ENCODE results near the gene SLC5A8. TPM values are rescaled to one million over a fixed set of nuclear protein-coding genes. Genes with fewer than 3 reads are reported as not detected.
"Not testable (repeated sequence)": the region's sequence is repeated elsewhere in the genome, so short reads cannot be mapped to it uniquely, and the experiment has no call there.

SLC5A8 gene
- total RNA-seq, 2 experiments from 2014 or later, result not detected

DNA sequence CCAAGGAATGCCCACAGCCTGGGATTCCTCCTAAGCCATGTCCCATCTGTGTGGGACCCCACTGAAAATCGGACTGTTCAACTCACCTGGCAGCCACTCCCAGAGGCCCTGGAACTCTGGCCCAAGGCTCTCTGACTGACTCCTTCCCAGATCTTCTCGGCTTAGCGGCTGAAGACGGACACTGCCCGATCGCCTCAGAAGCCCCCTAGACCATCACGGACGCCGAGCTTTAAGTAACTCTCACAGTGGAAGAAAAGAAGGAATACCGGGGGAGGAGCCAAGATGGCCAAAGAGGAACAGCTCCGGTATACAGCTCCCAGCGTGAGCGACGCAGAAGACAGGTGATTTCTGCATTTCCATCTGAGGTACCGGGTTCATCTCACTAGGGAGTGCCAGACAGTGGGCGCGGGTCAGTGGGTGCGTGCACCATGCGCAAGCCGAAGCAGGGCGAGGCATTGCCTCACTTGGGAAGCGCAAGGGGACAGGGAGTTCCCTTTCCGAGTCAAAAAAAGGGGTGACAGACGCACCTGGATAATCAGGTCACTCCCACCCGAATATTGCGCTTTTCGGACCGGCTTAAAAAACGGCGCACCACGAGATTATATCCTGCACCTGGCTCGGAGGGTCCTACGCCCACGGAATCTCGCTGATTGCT, 64.1 kb downstream of the SLC5A8 start:
- not testable (repeated sequence) for ATAC-seq, H3K27ac Mint-ChIP-seq

DNA sequence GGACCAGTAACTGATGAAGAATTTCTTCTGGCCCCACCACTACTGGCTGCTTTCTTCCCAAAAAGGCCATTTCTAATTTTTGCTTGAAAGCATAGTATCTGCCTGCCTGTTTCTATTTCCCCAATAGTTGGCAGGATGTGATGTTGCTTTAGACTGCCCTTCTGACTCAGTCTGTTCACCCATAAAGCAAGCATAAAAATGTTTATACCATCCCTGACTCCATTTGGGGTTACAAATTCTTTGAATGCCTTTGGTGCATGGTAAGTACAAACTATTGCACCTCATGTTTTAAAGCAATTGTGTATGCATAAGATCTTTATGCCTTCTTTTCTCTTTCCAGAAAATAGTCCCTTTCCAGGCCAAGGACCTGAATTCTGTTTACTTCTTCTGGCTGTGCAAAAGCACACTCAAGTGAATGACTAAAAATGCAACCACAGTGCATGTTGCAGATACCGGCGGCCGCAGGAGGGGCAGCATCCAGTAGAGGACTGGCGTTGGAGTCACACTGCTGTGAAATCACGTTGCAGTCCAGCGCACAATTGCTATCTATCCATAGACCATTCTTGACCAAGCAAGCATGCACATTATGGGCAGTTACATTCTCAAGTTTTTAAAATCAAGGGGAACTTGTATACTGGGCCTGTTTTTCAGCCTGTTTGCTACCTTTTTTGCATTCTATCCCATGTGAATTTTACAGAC, 82.4 kb downstream of the SLC5A8 start:
- H3K27me3 Mint-ChIP-seq (ENCODE audit: low read depth), result no peaks in the 10 kb centered on the region
- H3K4me3 Mint-ChIP-seq, result no peak overlapping the region
- H3K9me3 Mint-ChIP-seq (ENCODE audit: insufficient read depth), result no peaks in the 10 kb centered on the region
- no peak overlapping the region for H3K27ac Mint-ChIP-seq
- POLR2A ChIA-PET, result no interaction called here
- DNase-seq (no peak), ATAC-seq (no peak)
- H3K36me3 Mint-ChIP-seq (ENCODE audit: low read depth), result no peaks in the 10 kb centered on the region
- no peaks in the 10 kb centered on the region for H3K4me1 Mint-ChIP-seq (ENCODE audit: low read depth)
- CTCF ChIA-PET, result no interaction called here

More for the DNA sequence above, 64.1 kb downstream of the SLC5A8 start:
- H3K27me3 Mint-ChIP-seq (ENCODE audit: low read depth); H3K9me3 Mint-ChIP-seq (ENCODE audit: insufficient read depth); H3K4me1 Mint-ChIP-seq (ENCODE audit: low read depth); POLR2A ChIA-PET; H3K4me3 Mint-ChIP-seq; CTCF ChIA-PET; DNase-seq; H3K36me3 Mint-ChIP-seq (ENCODE audit: low read depth): not testable (repeated sequence)

DNA sequence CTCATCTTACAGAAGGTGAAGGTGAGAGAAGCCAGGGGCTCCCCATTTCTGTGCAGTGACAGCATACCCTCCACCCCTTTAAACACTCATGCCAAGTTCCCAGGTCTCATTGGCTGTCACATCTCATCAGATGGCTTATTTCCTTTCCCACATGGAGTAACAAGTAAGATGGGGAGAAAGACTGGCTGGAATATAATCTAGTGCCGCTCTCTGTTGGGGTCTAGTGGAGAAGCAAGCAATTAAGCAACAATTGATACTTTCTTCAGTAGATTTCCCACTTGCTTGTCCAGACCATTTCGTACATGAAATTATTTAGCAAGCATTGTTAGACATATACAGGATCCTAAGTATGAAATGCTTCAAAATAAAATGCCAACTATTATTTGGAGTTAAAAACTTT, 92.2 kb downstream of the SLC5A8 start:
- ChIA-PET CTCF (no interaction called here), POLR2A (no interaction called here)
- no peak for DNase-seq
- Mint-ChIP-seq H3K27me3 (ENCODE audit: low read depth) (no peaks in the 10 kb centered on the region), H3K4me1 (ENCODE audit: low read depth) (no peaks in the 10 kb centered on the region), H3K27ac (no peak overlapping the region), H3K36me3 (ENCODE audit: low read depth) (no peaks in the 10 kb centered on the region), H3K4me3 (no peak overlapping the region), H3K9me3 (ENCODE audit: insufficient read depth) (peaks cover 4% of the 10 kb centered on the region)
- ATAC-seq, result no peak

DNA sequence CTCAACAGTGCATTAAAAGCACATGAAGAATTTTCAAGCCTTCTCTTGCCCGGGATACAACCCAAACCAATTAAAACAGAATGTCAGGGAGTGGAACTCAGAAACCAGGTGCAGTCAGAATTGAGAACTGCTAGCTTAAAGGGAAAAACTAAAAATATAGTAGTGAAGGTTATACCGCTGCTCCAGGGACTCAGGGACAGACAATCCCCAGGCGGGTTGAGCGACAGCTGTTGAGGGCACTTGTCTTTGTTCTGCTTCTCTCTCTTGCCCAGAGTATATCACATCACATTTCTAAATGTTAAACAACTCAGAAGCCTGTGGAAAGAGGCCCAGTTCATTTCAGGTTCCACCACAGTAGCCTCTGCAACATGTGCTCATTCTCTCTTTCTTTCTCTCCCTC, 93.1 kb downstream of the SLC5A8 start:
- H3K36me3 Mint-ChIP-seq (ENCODE audit: low read depth), result no peaks in the 10 kb centered on the region
- H3K4me1 Mint-ChIP-seq (ENCODE audit: low read depth), result no peaks in the 10 kb centered on the region
- DNase-seq (no peak), ATAC-seq (no peak)
- no peaks in the 10 kb centered on the region for H3K27me3 Mint-ChIP-seq (ENCODE audit: low read depth)
- H3K9me3 Mint-ChIP-seq (ENCODE audit: insufficient read depth), result peaks cover 4% of the 10 kb centered on the region
- ChIA-PET CTCF (no interaction called here), POLR2A (no interaction called here)
- no peak overlapping the region for H3K27ac Mint-ChIP-seq
- no peak overlapping the region for H3K4me3 Mint-ChIP-seq

DNA sequence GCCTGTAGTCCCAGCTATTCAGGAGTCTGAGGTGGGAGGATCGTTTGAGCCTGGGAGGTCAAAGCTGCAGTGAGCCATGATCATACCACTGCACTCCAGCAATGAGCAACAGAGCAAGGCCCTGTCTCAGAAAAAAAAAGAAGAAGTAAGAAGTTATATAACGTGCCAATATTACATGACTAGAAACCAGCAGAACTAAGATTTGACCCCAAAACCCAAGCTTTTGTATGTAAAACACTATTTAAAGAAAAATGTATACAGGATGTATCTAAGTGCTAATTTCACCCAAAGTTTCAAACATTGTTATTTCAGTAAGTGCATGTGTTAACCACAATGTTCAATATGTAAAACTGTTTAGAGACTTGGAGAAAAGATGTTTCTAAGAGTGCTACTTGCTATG, 94.7 kb downstream of the SLC5A8 start:
- ATAC-seq (no peak), DNase-seq (no peak)
- Mint-ChIP-seq H3K4me1 (ENCODE audit: low read depth) (no peaks in the 10 kb centered on the region), H3K27ac (no peak overlapping the region), H3K27me3 (ENCODE audit: low read depth) (no peaks in the 10 kb centered on the region), H3K36me3 (ENCODE audit: low read depth) (no peaks in the 10 kb centered on the region), H3K4me3 (no peak overlapping the region), H3K9me3 (ENCODE audit: insufficient read depth) (no peaks in the 10 kb centered on the region)
- ChIA-PET POLR2A (no interaction called here), CTCF (no interaction called here)

DNA sequence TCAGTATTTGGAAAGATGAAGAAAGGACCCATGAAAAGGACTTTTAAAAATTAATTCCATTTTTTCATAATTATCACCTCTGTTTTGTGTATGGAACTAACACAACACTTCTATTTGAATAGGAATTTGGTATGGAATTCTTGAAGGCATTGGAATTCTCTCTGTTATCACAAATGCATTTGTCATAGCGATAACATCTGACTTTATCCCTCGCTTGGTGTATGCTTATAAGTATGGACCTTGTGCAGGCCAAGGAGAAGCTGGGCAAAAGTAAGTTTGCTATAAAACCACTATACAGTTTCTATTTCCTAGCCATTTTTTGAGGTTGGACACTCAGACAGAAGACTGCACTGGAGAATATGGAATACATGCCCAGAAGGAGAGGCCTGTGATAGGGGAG, 98.6 kb downstream of the SLC5A8 start:
- H3K4me3 Mint-ChIP-seq, result no peak overlapping the region
- POLR2A ChIA-PET, result no interaction called here
- no peaks in the 10 kb centered on the region for H3K4me1 Mint-ChIP-seq (ENCODE audit: low read depth)
- no peaks in the 10 kb centered on the region for H3K36me3 Mint-ChIP-seq (ENCODE audit: low read depth)
- H3K27ac Mint-ChIP-seq, result no peak overlapping the region
- CTCF ChIA-PET, result no interaction called here
- H3K27me3 Mint-ChIP-seq (ENCODE audit: low read depth), result no peaks in the 10 kb centered on the region
- H3K9me3 Mint-ChIP-seq (ENCODE audit: insufficient read depth), result no peaks in the 10 kb centered on the region
- no peak for DNase-seq
- no peak for ATAC-seq

DNA sequence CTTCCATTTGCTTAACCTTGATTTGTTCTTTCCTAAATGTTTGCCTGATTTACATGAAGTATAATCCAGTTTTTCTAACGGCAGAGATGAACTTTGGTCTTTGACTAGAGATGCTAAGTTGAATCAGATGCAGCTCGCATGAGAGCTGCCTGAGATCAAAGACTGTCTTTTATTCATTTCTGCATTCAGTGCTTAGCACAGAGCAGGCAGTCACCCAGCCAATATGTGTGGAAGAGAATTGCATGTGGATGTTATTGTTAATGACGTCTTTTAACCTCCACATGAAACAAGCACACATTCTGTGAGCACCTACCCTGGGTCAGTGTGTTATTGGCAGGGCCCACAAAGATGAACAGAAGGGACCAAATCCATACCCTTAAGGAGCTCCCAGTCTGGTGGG, 99.2 kb downstream of the SLC5A8 start:
- ChIA-PET POLR2A (no interaction called here), CTCF (no interaction called here)
- no peaks in the 10 kb centered on the region for H3K27me3 Mint-ChIP-seq (ENCODE audit: low read depth)
- H3K4me3 Mint-ChIP-seq, result no peak overlapping the region
- no peaks in the 10 kb centered on the region for H3K4me1 Mint-ChIP-seq (ENCODE audit: low read depth)
- H3K27ac Mint-ChIP-seq, result no peak overlapping the region
- DNase-seq, result no peak
- H3K9me3 Mint-ChIP-seq (ENCODE audit: insufficient read depth), result no peaks in the 10 kb centered on the region
- no peak for ATAC-seq
- no peaks in the 10 kb centered on the region for H3K36me3 Mint-ChIP-seq (ENCODE audit: low read depth)

DNA sequence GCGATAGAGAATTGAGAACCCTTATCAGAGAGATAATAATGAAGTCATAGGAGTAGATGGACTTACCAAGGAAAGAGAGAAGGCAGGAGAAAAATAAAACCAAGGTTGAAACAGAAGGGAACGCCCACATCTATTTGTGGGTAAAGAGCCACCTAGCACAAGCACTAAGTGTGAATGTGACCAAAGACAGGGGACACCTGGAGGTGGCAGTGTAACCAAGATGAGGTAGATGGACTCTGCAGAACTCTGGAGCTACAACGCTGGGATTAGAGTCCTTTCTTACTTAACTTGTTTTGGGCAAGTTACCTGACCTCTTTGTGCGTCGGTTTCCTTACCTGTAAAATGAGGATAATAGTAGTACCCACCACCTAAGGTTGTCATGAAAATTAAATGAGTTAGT, 101.9 kb downstream of the SLC5A8 start:
- Mint-ChIP-seq H3K36me3 (ENCODE audit: low read depth) (no peaks in the 10 kb centered on the region), H3K9me3 (ENCODE audit: insufficient read depth) (no peaks in the 10 kb centered on the region), H3K4me1 (ENCODE audit: low read depth) (no peaks in the 10 kb centered on the region), H3K27me3 (ENCODE audit: low read depth) (no peaks in the 10 kb centered on the region), H3K4me3 (no peak overlapping the region), H3K27ac (no peak overlapping the region)
- POLR2A ChIA-PET, result no interaction called here
- no peak for DNase-seq
- ATAC-seq, result no peak
- CTCF ChIA-PET, result no interaction called here

DNA sequence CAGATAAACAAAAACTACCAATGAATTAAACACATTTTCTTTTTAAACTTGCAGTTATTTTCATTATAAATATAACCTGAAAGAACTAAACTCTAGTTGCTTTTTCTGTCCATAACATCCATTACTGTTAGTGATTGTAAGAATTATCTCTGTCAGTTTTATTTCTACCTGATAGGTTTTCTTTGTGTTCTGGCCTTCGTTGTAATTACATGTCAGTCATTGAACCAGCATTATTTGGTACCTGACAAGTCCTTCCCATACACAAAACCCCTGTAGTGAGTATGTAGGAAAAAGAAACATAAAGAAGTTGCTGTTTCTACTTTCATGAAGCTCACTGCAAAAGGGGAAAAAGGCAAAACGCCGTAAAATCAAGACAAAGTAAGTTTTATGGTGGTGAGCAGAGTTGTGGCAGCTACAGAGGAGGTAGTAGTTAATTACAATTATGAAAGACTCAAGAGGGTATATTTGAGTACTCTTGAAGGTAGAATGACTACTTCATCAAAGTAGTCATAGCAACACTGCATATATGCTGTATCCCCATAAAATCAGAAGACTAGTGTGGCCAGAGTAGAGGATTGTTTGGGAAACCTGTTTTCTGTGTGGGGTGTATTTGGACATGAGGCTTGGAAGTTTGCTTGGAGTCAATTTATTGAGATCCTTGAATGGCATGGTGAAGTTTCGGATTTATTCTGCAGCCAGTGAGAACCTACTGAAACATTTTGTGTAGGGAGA, 102.8 kb downstream of the SLC5A8 start:
- Mint-ChIP-seq H3K4me1 (ENCODE audit: low read depth) (no peaks in the 10 kb centered on the region), H3K27ac (no peak overlapping the region), H3K36me3 (ENCODE audit: low read depth) (no peaks in the 10 kb centered on the region), H3K27me3 (ENCODE audit: low read depth) (no peaks in the 10 kb centered on the region), H3K9me3 (ENCODE audit: insufficient read depth) (no peaks in the 10 kb centered on the region), H3K4me3 (no peak overlapping the region)
- ChIA-PET CTCF (no interaction called here), POLR2A (no interaction called here)
- ATAC-seq (no peak), DNase-seq (no peak)

Other genes starting within 250 kb of the SLC5A8 start
- gene UTP20, start 69.9 kb upstream of the SLC5A8 start, total RNA-seq, result 10 to 100 TPM; 16.2 to 16.5 TPM
- gene ARL1, start 197.5 kb upstream of the SLC5A8 start, total RNA-seq, result 10 to 100 TPM; 40.1 to 40.4 TPM